Heart right ventricle (tissue), 16 donors: ENCODE data around the gene TSKS. TPM values are rescaled to one million over a fixed set of nuclear protein-coding genes. Genes with fewer than 3 reads are reported as not detected.

Source experiments
- ATAC-seq, 8 donors: fragments of 200-7000 bp; cut with Tn5 transposase; one replicate each; pipeline ENCODE4 v1.9.1; 2020; ENCODE audit warnings: mild to moderate bottlenecking in 8 of 8, moderate library complexity in 8 of 8, moderate number of reproducible peaks in 1 of 8
- DNase-seq, 2 donors: peaks; one replicate each; pipeline ENCODE4 v3.0.0-alpha.2; 2020
- H3K27ac ChIP-seq, 10 donors: fragments of 200-600 bp; sonication (generic) in 2 of 10; one replicate each; pipeline versions ENCODE4 v1.5.0 to v1.8.0; 2020 to 2022; ENCODE audit warnings: mild to moderate bottlenecking in 3 of 10
- H3K27me3 ChIP-seq, 7 donors: fragments of 200-600 bp; one replicate each; pipeline ENCODE4 v1.8.0; 2021 to 2022; ENCODE audit warnings: mild to moderate bottlenecking in 2 of 7
- H3K36me3 ChIP-seq, 9 donors: fragments of 200-600 bp; sonication (generic) in 1 of 9; one replicate each; pipeline versions ENCODE4 v1.5.0 to v1.8.0; 2020 to 2022; ENCODE audit warnings: mild to moderate bottlenecking in 2 of 9
- H3K4me1 ChIP-seq, 9 donors: fragments of 200-600 bp; sonication (generic) in 1 of 9; one replicate each; pipeline versions ENCODE4 v1.5.0 to v1.8.0; 2020 to 2022; ENCODE audit warnings: mild to moderate bottlenecking in 4 of 9
- H3K4me3 ChIP-seq, 10 donors: fragments of 200-600 bp; sonication (generic) in 2 of 10; one replicate each; pipeline versions ENCODE4 v1.5.0 to v1.8.0; 2020 to 2022; ENCODE audit warnings: mild to moderate bottlenecking in 7 of 10, moderate library complexity in 2 of 10
- H3K9me3 ChIP-seq, 11 donors: fragments of 200-600 bp in 10 of 11; sonication (generic) in 2 of 11; one replicate each; pipeline versions ENCODE4 v1.5.0 to v1.8.0; 2013 to 2022; ENCODE audit warnings: mild to moderate bottlenecking in 2 of 11, control low read depth in 1 of 11, moderate library complexity in 1 of 11
- WGBS, 2 donors: extraction: QIAGEN DNeasy Blood & Tissue Kit; methylation state at CpG; one replicate each; pipeline ENCODE4 v1.1.7; 2013; ENCODE audit warnings: inconsistent platforms in 1 of 2; 5-methylcytosine and 5-hydroxymethylcytosine counted together
- intact Hi-C, 10 donors: fragments of 100-400 bp; cut with DNase I; formaldehyde crosslinking; loops; one replicate each; pipeline versions ENCODE4 v1.11.1 to v1.14.2; 2022
- polyA plus RNA-seq, 2 donors: library from polyadenylated mRNA; stranded (reverse); fragments of 200-250 nt; gene quantifications; one replicate each; pipeline ENCODE4 v1.2.3, GENCODE V29; 2013
- total RNA-seq, 10 donors: library from RNA; stranded (reverse); fragmentation: NEBNext Ultra II Directional in 3 of 10; extraction: Animal tissue kit (Norgen Biotek cat#: 25700) in 3 of 10; gene quantifications; one replicate each; pipeline versions ENCODE4 v1.2.1 to v1.2.4, GENCODE V29; 2021 to 2023
- TF ChIP-seq, protein P1 (sequence below), 9 donors: fragments of 200-600 bp; sonication (generic) in 2 of 9; IDR thresholded peaks; one replicate each; pipeline versions ENCODE4 v1.5.0 to v1.8.0; 2021 to 2022; ENCODE audit warnings: antibody characterized with exemption in 9 of 9, mild to moderate bottlenecking in 5 of 9, moderate library complexity in 1 of 9
- donor health status: Arrhythmogenic right ventricular cardiomyopathy.
- donor health status: ischemic (EF 13 %, LVEDD 7.1; RV severe dilation, severe dysfunction).
- donor health status: healthy with polysubstance abuse.
- donor health status: DM: no; HTN: yes; CAD: no.
- donor health status: DM: no; HTN: no; CAD: no.
- donor health status: ischemic (EF 25% LVEDD 6.9; RV normal size, moderate dysfunction).
- donor health status: ischemic (EF 25% LVEDD 5.7; RV mildly dilated, moderate dysfunction).
- donor health status: healthy.
- donor health status: DM: yes; HTN: yes; CAD: no.
- donor health status: Ischemic cardiomyopathy.
- donor health status: ischemic (EF 35%, LVEDD 5.7; RV mildly dilated, moderate dysfunction).
- donor health status: nonischemic (EF 11% LVEDD 7.7; RV severe dilation, severe dysfunction).
- donor health status: DM: yes; HTN: yes; CAD: no.
- donor health status: PGD.
- donor health status: ischemic (EF 29% LVEDD 5.4; RV normal size, mild dysfunction).
- donor health status: nonischemic (EF 23%, LVEDD 6.1; RV moderate dilation, normal function).

TSKS gene
- total and polyA plus RNA-seq, 12 donors: 0.15 to 3.4 (median 0.40) TPM; not detected in 2

DNA sequence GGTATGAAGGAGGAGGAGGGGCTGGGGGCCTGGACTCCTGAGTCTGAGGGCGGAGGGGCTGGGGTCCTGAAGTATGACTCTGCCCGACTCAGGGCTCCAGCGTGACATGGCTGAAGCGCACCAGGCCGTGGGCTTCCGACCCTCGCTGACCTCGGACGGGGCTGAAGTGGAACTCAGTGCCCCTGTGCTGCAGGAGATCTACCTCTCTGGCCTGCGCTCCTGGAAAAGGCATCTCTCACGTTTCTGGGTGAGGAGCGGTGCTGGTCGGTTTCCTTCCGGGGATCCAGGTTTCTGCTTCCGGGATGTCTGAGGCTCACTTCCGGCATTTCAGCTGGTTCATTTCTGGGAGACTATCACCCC is 71.0 kb downstream of the TSKS start:
- TF ChIP-seq, protein P1, sequence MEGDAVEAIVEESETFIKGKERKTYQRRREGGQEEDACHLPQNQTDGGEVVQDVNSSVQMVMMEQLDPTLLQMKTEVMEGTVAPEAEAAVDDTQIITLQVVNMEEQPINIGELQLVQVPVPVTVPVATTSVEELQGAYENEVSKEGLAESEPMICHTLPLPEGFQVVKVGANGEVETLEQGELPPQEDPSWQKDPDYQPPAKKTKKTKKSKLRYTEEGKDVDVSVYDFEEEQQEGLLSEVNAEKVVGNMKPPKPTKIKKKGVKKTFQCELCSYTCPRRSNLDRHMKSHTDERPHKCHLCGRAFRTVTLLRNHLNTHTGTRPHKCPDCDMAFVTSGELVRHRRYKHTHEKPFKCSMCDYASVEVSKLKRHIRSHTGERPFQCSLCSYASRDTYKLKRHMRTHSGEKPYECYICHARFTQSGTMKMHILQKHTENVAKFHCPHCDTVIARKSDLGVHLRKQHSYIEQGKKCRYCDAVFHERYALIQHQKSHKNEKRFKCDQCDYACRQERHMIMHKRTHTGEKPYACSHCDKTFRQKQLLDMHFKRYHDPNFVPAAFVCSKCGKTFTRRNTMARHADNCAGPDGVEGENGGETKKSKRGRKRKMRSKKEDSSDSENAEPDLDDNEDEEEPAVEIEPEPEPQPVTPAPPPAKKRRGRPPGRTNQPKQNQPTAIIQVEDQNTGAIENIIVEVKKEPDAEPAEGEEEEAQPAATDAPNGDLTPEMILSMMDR (IDR thresholded peaks at IDR 0.05): no peak
- 70 to 73% methylated on average over 16 of the region's 16 CpGs for WGBS, 2 donors
- Histone ChIP-seq H3K27ac (no peak overlapping the region), H3K4me1 (peaks cover 3 to 46% (median 35%) of the 10 kb centered on the region in 9 donors), H3K36me3 (peaks cover 0 to 11% (median 0%) of the 10 kb centered on the region in 9 donors), H3K27me3 (peaks cover 0 to 40% (median 9%) of the 10 kb centered on the region in 7 donors), H3K4me3 (no peak overlapping the region), H3K9me3 (no peaks in the 10 kb centered on the region)
- intact Hi-C loops: no loop called here
- DNase-seq (no peak), ATAC-seq (no peak)

DNA sequence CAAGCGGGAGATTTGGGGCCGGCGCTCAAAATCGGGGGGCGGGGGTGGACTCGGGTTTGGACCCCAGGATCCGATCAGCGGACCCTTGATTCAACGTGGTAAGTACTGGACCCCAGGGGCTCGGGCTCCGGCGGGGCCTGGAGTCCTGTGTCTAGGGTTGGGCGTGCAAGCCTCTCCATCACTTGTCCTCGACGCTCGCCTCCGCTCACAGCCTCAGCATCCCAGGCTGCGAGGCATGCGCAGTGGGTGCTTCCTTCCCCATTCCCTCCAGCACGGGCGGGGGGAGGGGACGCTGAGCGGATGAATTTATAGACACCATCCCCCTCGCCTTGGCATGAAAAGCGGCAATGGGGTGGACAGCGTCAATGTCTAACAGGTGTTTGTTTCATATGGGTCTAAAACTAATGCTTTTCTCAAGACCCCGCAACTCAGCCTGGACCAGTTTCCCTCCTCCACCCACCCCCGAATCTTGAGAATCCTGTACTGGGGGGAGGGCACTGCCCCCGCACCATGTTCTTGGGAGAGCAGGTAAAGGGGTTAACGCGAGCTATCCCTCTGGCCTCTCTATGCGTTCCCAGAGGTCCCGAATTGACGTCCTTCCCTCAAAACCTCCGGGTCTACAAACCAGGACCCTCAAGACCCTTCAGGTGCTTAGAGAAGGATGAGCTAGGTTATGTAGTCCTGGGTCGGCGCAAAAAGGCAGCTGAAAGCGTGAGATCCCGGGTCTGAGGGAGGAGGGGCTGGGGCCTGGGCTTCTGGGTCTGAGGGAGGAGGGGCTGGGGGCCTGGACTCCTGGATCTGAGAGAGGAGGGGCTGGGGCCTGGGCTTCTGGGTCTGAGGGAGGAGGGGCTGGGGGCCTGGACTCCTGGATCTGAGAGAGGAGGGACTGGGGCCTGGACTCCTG is 71.6 kb downstream of the TSKS start:
- peak in 1 of 2 donors; percentile 64 for DNase-seq
- H3K9me3 ChIP-seq: no peaks in the 10 kb centered on the region
- TF ChIP-seq, protein P1 (IDR thresholded peaks at IDR 0.05): no peak
- H3K27me3 ChIP-seq: peaks cover 0 to 40% (median 9%) of the 10 kb centered on the region in 7 donors
- peak overlapping the region in 5 of 10 donors; percentile 63 to 84 (median 81) for H3K27ac ChIP-seq
- WGBS, 2 donors: 12 to 13% methylated on average over 32 to 39 of the region's 39 CpGs
- H3K36me3 ChIP-seq: peaks cover 0 to 16% (median 0%) of the 10 kb centered on the region in 9 donors
- intact Hi-C loops: no loop called here
- H3K4me1 ChIP-seq: peaks cover 3 to 52% (median 39%) of the 10 kb centered on the region in 9 donors
- ATAC-seq: peak in 7 of 8 donors; percentile 13 to 54 (median 39)
- H3K4me3 ChIP-seq: peak overlapping the region in 9 of 10 donors; percentile 32 to 66 (median 57)

DNA sequence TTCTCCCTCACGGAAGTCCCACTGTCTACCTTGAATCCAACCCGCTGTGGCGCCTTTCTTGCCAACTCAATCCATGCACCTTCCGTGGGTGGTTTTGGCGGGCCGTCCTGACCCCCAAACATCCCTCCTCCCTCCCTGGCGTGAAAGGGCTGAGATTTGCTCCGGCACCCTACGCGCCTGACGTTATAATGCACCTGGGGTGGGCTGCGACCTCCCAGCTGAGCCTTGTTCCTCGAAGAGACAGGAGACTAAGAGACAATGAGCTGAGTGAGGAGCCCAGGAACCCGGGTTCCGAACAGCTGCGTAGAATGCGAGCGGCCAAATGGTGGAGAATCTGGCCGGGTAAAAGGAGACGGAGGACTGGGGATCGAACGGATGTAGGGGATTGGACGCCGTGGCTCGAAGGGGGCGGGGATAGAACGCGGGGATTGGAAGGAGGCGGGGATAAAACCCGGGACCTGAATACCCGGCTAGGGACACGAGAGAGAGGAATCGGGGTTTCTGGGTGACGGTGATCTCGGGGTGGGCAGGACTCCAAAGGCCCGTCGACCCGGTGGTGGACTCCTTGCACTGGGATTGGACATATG is 72.4 kb downstream of the TSKS start, which contains the start of gene CPT1C:
TSS of gene CPT1C (plus strand) at position 461 of the 587 bp plus-strand sequence. CDS start 1,137 bp downstream, outside the sequence.
- 1 to 2% methylated on average over 38 of the region's 38 CpGs for WGBS, 2 donors
- Histone ChIP-seq H3K4me3 (peak within 1 kb of the TSS; percentile 32 to 66 (median 56)), H3K27ac (peak within 1 kb of the TSS in 9 of 10 donors; percentile 63 to 84 (median 76)), H3K27me3 (peaks cover 0 to 40% (median 9%) of the 10 kb centered on the region in 7 donors), H3K4me1 (peaks cover 5 to 59% (median 43%) of the 10 kb centered on the region in 9 donors), H3K36me3 (peaks cover 0 to 23% (median 7%) of the 10 kb centered on the region in 9 donors), H3K9me3 (no peaks in the 10 kb centered on the region)
- intact Hi-C loops: no loop called here
- ATAC-seq (peak; percentile 38 to 83 (median 76)), DNase-seq (peak; percentile 82 to 87)
- TF ChIP-seq, protein P1 (IDR thresholded peaks at IDR 0.05): no peak

DNA sequence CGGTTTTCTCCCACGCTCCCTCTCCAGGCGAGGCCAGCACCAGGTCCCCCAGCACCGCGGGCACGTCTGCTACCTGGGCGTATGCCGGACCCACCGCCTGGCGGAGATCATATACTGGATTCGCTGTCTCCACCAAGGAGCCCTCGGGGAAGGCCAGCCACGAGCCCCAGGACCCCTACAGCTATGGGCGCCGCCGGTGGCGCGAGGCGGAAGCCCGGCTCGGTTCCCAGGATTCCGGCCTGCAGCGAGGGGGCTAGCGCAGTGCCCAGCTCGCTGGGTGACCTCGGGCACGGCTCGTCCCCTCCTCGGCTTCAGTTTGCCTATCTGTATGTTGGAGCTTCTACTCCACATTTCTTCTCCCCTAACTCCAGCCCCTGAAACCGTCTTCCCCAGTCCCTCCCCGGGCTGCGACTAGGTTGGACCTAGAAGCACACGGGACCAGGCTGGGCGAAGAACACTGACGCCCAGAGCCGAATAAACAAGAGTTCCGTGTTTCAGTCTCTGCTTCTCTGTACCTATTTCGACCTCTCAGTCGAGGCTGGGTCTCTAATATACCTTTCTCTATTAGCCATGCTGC is 72.9 kb downstream of the TSKS start:
- intact Hi-C loops: no loop called here
- TF ChIP-seq, protein P1 (IDR thresholded peaks at IDR 0.05): no peak
- H3K27ac ChIP-seq: peak overlapping the region in 9 of 10 donors; percentile 63 to 84 (median 76)

More for the DNA sequence above, 72.9 kb downstream of the TSKS start:
- DNase-seq (no peak), ATAC-seq (peak in 6 of 8 donors; percentile 0 to 10 (median 6))
- WGBS, 2 donors: 4 to 7% methylated on average over 39 of the region's 39 CpGs
- peaks cover 6 to 65% (median 46%) of the 10 kb centered on the region in 9 donors for H3K4me1 ChIP-seq
- H3K9me3 ChIP-seq: no peaks in the 10 kb centered on the region
- H3K27me3 ChIP-seq: peaks cover 0 to 40% (median 9%) of the 10 kb centered on the region in 7 donors
- peaks cover 0 to 29% (median 11%) of the 10 kb centered on the region in 9 donors for H3K36me3 ChIP-seq
- peak overlapping the region; percentile 32 to 66 (median 56) for H3K4me3 ChIP-seq
